ENCODE measurements around the gene TAF15.

The TAF15 gene

GRCh38 chr17:35788477-35789368, 20.6 kb upstream of the TAF15 start:
- DNase-seq: no peak

GRCh38 chr17:35790841-35791240, 18.4 kb upstream of the TAF15 start:
- no peak for DNase-seq

GRCh38 chr17:35791681-35792350, 17.5 kb upstream of the TAF15 start:
- DNase-seq: no peak

GRCh38 chr17:35793257-35793656, 16.0 kb upstream of the TAF15 start:
- no peak for DNase-seq

- no peak for DNase-seq
Measured at GRCh38 chr17:35795007-35795870, 14.0 kb upstream of the TAF15 start, which contains the start of gene MMP28. Gene MMP28, minus strand, starts transcription at chr17:35795641. Its CDS starts 264 bp downstream, at chr17:35795377.

GRCh38 chr17:35795871-35796265, 13.4 kb upstream of the TAF15 start:
- DNase-seq: no peak

GRCh38 chr17:35796942-35797341, 12.3 kb upstream of the TAF15 start:
- no peak for DNase-seq

GRCh38 chr17:35797370-35797769, 11.9 kb upstream of the TAF15 start:
- no peak for DNase-seq

- no peak for DNase-seq
Measured at GRCh38 chr17:35797918-35798317, 11.4 kb upstream of the TAF15 start.

GRCh38 chr17:35799942-35800341, 9.3 kb upstream of the TAF15 start:
- DNase-seq: no peak

GRCh38 chr17:35801583-35802224, 7.6 kb upstream of the TAF15 start:
- peak; percentile 37 for DNase-seq

- peak; percentile 60 for DNase-seq
Measured at GRCh38 chr17:35804658-35805192, 4.6 kb upstream of the TAF15 start.

- no peak for DNase-seq
Measured at GRCh38 chr17:35807371-35808144, 1.7 kb upstream of the TAF15 start.

- no peak for DNase-seq
Measured at GRCh38 chr17:35808240-35808961, 883 bp upstream of the TAF15 start.

GRCh38 chr17:35809855-35810461, 674 bp downstream of the TAF15 start:
- no peak for DNase-seq

- DNase-seq: no peak
Measured at GRCh38 chr17:35811759-35812158, 2.5 kb downstream of the TAF15 start.

- DNase-seq: no peak
Measured at GRCh38 chr17:35812456-35812855, 3.2 kb downstream of the TAF15 start.

- DNase-seq: no peak
Measured at GRCh38 chr17:35816723-35817122, 7.4 kb downstream of the TAF15 start.

GRCh38 chr17:35817196-35817595, 7.9 kb downstream of the TAF15 start:
- DNase-seq: no peak

GRCh38 chr17:35819455-35819854, 10.2 kb downstream of the TAF15 start:
- no peak for DNase-seq

All from CD4-positive, alpha-beta T cell treated with Interleukin-15 for 1 hour (primary cell).